Renal cortex interstitium (tissue), 11 donors: ENCODE results near the gene CDKN3. TPM values are rescaled to one million over a fixed set of nuclear protein-coding genes. Genes with fewer than 3 reads are reported as not detected.
A peak's percentile ranks its signal among the peaks of the same experiment; 100 is the strongest.
"Not testable (repeated sequence)": the region's sequence is repeated elsewhere in the genome, so short reads cannot be mapped to it uniquely, and the experiment has no call there.

Experiments used
- DNase-seq, 11 donors: peaks; one replicate each; pipeline ENCODE4 v3.0.0-alpha.2; 2013; ENCODE audit warnings: low read depth in 9 of 11, low spot score in 4 of 11; ENCODE audit errors: extremely low read depth in 1 of 11
- polyA plus RNA-seq, 3 donors: library from polyadenylated mRNA; unstranded; fragments of 120-200 nt; gene quantifications; one replicate each; pipeline ENCODE4 v1.2.1, GENCODE V29; 2013; ENCODE audit not compliant: insufficient read length in 3 of 3

Gene CDKN3
- polyA plus RNA-seq, 3 donors, result 15.8 to 30.2 (median 28.7) TPM

GRCh38 chr14:54442961-54443360, 46.2 kb downstream of the CDKN3 start:
- not testable (repeated sequence) for DNase-seq

GRCh38 chr14:54443981-54444380, 47.2 kb downstream of the CDKN3 start:
- DNase-seq, result peak in 5 of 11 donors; percentile 38 to 66 (median 54)

GRCh38 chr14:54444681-54445080, 47.9 kb downstream of the CDKN3 start:
- no peak for DNase-seq

GRCh38 chr14:54446161-54446693, 49.4 kb downstream of the CDKN3 start:
- DNase-seq, result peak in 7 of 11 donors; percentile 54 to 79 (median 72)

GRCh38 chr14:54447231-54447692, 50.5 kb downstream of the CDKN3 start:
- DNase-seq, result no peak

- no peak for DNase-seq
These were observed 53.7 kb downstream of the CDKN3 start for GRCh38 chr14:54450535-54450934.

- no peak for DNase-seq
These were observed 54.4 kb downstream of the CDKN3 start for GRCh38 chr14:54451121-54451601.

- no peak for DNase-seq
These were observed 55.2 kb downstream of the CDKN3 start for GRCh38 chr14:54451961-54452360.

GRCh38 chr14:54453252-54453651, 56.4 kb downstream of the CDKN3 start:
- no peak for DNase-seq

- not testable (repeated sequence) for DNase-seq
These were observed 57.2 kb downstream of the CDKN3 start for GRCh38 chr14:54453990-54454389.

GRCh38 chr14:54455363-54455762, 58.6 kb downstream of the CDKN3 start:
- no peak for DNase-seq

- DNase-seq, result not testable (repeated sequence)
These were observed 60.2 kb downstream of the CDKN3 start for GRCh38 chr14:54456820-54457608.

GRCh38 chr14:54457609-54457996, 60.8 kb downstream of the CDKN3 start:
- DNase-seq, result no peak

GRCh38 chr14:54458536-54458935, 61.7 kb downstream of the CDKN3 start:
- DNase-seq, result not testable (repeated sequence)

GRCh38 chr14:54459106-54459505, 62.3 kb downstream of the CDKN3 start:
- DNase-seq, result no peak

- no peak for DNase-seq
These were observed 65.2 kb downstream of the CDKN3 start for GRCh38 chr14:54462048-54462447.

GRCh38 chr14:54465654-54466053, 68.8 kb downstream of the CDKN3 start:
- no peak for DNase-seq

- no peak for DNase-seq
These were observed 70.5 kb downstream of the CDKN3 start for GRCh38 chr14:54467280-54467679.
